DOHH2 (cell line): Measurements from ENCODE around the gene TNFRSF6B.
"Not testable (repeated sequence)": the region's sequence is repeated elsewhere in the genome, so short reads cannot be mapped to it uniquely, and the experiment has no call there.

Experiments used
- EZH2phosphoT487 ChIP-seq: fragments of 200-600 bp; sonication (generic); IDR thresholded peaks from 2 replicates; pipeline ENCODE4 v1.6.1; 2017; ENCODE audit warnings: borderline replicate concordance, mild to moderate bottlenecking, antibody characterized with exemption, low read length, moderate library complexity, mixed read lengths
- TF ChIP-seq, protein P1 (sequence below): fragments of 200-600 bp; sonication (generic); IDR thresholded peaks from one replicate; pipeline ENCODE4 v1.5.1; 2014; ENCODE audit warnings: antibody characterized with exemption, mild to moderate bottlenecking, low read depth, low read length; ENCODE audit not compliant: poor library complexity, severe bottlenecking

DNA sequence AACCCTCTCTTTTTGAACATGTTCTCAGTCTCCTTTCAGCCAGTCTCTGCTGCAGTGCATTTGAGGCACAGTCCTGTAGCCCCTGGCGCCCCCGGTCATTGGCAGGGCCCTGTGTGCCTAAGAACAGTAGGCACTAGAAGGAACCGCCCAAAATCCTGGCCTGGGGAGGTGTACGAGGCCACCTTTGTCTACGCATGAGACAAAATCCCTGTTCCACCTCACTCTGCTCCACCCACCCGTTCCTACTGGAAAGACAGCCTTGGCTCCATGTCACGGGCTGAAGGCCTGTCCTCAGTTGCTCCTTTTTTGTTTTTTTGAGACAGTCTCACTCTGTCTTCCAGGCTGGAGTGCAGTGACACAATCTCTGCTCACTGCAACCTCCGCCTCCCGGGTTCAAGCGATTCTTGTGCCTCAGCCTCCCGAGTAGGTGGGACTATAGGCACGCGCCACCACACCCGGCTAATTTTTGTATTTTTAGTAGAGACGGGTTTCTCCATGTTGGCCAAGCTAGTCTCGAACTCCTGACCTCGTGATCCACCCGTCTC, 33.8 kb downstream of the TNFRSF6B start:
- TF ChIP-seq, protein P1, sequence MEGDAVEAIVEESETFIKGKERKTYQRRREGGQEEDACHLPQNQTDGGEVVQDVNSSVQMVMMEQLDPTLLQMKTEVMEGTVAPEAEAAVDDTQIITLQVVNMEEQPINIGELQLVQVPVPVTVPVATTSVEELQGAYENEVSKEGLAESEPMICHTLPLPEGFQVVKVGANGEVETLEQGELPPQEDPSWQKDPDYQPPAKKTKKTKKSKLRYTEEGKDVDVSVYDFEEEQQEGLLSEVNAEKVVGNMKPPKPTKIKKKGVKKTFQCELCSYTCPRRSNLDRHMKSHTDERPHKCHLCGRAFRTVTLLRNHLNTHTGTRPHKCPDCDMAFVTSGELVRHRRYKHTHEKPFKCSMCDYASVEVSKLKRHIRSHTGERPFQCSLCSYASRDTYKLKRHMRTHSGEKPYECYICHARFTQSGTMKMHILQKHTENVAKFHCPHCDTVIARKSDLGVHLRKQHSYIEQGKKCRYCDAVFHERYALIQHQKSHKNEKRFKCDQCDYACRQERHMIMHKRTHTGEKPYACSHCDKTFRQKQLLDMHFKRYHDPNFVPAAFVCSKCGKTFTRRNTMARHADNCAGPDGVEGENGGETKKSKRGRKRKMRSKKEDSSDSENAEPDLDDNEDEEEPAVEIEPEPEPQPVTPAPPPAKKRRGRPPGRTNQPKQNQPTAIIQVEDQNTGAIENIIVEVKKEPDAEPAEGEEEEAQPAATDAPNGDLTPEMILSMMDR, result not testable (repeated sequence)
- TF ChIP-seq EZH2phosphoT487, result not testable (repeated sequence)
